AG20443 (cell line): ENCODE measurements around the gene FRMPD4.

Experiments
- DNase-seq: peaks from one replicate; pipeline ENCODE4 v3.0.0; 2012; ENCODE audit warnings: low spot score, mixed read lengths

The FRMPD4 gene

GRCh38 chrX:12366440-12366839, 228.2 kb downstream of the FRMPD4 start:
- DNase-seq = no peak

DNA sequence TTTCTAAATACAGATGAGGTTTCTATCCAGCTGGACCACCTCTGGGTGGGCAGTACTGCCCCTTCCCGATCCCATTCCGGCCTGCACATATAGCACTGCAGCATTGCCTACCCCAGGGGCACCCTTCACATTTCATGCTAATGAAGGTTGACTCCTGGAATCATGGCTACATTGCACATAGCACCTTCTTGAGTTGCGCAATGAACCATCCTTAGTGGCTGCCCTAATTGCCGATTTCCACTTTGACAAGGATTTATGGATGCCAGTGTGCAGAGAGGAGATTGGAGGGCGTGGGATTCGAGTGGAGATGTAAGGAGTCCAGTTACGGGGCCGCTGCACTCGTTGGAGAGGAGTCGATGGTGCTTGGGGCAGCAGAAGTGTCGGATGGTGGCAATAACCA, 229.0 kb downstream of the FRMPD4 start:
- DNase-seq = no peak

DNA sequence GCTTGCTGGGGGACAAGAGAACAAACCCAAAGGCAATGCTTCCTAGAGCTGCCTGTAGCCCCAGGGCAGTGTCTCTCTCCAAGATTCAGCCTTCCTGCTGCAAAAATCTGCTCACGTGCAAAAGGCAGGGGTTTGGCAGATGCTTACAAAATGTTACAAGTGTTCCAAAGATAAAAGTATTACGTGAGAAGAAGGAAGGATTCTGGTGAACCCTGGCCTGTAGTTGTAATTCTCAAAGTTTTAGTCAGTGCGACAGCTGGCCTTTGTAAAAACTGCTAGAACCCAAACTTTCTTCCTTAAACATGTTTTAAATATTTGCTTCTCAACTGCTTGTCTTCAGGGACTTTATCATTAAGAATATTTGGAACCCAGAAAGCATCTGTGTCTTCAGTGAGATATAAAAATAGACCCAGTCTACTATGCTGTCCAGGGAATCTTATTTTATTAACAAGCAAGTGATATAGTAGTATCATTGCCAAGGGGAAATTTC, 232.3 kb downstream of the FRMPD4 start:
- peak; percentile 52 for DNase-seq

- peak; percentile 18 for DNase-seq
Measured at GRCh38 chrX:12372111-12372510, 233.8 kb downstream of the FRMPD4 start.

DNA sequence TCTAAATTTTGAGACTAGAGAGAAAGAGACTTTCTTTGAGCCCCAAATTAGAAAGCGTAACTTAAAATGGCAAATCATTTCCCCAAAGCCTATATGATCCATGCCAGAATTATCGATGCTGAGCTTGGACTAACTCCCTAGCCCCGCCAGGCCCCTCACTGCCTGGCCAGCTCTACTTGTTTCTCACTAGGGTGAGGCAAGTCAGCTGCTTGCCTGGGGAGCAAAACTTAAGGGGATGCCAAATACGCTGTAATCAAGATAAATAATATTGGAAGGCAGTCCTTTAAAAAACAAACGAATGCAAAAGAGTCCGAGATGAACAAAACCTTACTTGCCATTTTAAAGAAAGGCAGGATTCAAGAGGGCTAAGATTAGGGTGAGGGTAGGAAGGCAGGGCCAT, 236.0 kb downstream of the FRMPD4 start:
- no peak for DNase-seq

DNA sequence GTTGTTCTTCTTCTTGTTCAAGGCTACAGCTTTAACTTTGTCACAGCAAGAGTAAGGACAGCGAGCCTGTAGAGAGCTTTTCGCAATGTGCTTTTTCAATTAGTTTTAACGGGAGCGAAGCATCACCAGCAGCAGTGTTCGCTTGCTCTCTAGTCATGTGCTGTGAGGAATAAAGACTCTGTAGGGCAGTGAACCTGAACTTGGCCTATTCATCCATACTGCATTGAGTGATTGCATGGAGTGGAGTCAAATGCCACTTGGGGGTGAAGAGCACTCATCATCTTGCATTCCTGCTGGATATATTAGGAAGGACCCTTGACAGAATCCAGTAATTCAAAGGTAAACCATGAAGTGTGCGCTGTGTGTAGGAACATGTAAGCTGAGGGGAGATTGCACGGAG, 240.0 kb downstream of the FRMPD4 start:
- DNase-seq = no peak

DNA sequence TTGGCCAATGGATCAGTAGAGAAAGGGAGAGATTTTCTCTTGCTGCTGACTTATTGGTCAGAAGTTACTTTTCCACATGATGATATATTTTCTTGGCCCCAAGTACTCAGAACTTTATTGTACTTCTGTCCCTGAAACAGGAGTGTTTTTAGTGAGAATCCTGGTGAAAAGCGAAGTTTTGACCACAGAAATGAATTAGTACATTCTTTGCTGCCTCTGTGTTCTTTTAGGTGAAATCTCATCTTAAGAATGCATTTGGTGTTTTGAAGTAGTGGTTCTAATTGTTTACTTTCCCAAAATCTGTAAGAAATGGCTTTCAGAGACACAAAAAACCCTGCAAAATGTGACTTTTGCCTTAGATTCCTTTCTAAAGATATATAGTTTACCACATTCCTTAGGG, 240.4 kb downstream of the FRMPD4 start:
- no peak for DNase-seq

DNA sequence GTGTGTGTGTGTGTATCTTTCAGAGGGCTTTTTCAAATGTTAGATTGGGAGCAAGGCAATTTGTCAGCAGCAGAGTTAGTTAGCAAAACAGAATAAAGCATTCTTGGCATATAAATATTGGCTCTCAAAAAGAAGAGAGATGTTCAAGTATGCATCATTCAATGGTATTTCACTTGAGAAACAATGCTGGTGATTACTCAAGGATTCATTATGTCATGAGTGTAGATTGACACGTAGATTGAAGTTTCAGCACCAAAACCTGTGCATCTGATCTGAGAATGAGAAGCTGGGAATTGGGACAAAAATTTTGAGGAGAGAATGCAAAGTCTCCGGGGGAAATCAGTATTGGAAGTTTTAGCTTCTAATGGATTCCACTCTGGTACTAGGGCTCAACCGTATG, 241.4 kb downstream of the FRMPD4 start:
- peak; percentile 5 for DNase-seq

DNA sequence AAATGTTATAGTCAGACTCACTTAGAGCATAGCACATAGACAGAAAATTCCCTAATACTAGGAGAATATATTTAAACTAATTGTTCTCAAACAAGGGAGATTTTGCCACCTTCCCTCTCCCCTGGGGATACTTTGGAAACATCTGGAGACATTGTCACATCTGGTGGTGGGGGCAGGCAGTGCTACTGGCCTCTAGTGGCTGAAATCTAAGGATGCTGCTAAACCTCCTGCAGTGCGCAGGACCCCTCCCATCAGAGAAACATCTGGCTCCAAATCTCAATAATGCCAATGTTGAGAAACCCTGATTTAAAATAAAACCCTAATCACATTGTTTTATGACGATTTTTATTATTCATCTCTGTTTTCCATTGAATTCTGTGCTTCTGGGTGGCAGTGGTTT, 244.9 kb downstream of the FRMPD4 start:
- DNase-seq = no peak

GRCh38 chrX:12390301-12390700, 252.0 kb downstream of the FRMPD4 start:
- peak; percentile 7 for DNase-seq

GRCh38 chrX:12396584-12396983, 258.3 kb downstream of the FRMPD4 start:
- DNase-seq = no peak

DNA sequence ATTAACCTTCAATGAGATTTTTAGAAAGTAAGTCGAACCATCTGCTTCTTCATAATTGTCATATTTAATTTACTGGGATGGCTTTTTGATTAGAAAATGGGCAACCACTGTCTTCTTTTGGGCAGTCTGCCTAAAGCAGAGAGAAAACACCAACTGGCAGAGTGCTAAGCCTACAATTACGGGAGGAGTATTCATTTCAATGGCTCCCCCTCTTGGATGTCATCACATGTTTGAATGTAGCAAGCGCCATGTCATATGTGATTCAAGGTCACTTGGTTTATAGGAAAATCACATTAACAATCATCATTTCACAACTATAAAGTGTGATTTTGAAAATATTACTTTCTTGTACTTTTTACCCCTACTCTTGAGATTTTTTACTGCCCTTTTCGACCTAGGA, 261.9 kb downstream of the FRMPD4 start:
- DNase-seq = no peak

GRCh38 chrX:12401252-12401651, 263.0 kb downstream of the FRMPD4 start:
- DNase-seq = no peak

- DNase-seq = peak; percentile 7
Measured at GRCh38 chrX:12403474-12404082, 265.3 kb downstream of the FRMPD4 start.

DNA sequence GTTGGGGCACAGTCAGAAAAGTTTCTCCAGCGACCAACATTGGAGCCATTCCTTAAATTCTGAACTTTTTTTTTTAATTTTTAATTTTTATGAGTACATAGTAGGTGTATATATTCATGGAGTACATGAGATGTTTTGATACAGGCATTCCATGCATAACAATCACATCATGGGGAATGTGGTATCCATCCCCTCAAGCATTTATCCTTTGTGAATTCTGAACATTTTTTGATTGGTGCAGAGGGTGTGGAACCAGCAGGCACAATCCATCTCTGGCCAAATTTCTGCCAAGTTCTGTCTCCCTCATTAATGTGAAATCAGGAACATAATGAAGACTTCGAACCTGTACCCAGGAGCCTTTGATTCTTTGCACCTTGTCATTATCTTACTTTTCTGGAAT, 267.0 kb downstream of the FRMPD4 start:
- DNase-seq = no peak

GRCh38 chrX:12410523-12410922, 272.2 kb downstream of the FRMPD4 start:
- no peak for DNase-seq

- DNase-seq = no peak
Measured at GRCh38 chrX:12411831-12412230, 273.6 kb downstream of the FRMPD4 start.

DNA sequence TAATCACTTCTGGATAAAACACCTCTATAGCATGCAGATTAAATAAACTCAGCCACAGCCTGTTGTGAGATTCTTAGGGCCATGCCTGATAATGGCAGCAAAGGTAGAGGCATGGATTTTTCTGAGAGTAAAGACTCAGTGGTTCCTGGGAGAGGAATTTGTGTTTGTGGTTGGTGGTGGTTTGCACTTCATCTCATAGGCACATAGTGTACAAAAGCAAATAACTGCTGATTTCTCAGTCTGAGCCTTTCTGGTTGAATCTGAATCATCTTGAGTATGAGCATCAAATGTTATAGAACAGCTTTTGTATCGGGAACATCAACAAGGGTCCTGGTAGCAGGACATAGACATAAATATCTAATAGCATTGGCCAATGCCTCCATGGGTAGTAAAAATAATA, 274.3 kb downstream of the FRMPD4 start:
- DNase-seq = no peak

- DNase-seq = no peak
Measured at GRCh38 chrX:12419591-12419990, 281.3 kb downstream of the FRMPD4 start.

GRCh38 chrX:12421918-12422317, 283.6 kb downstream of the FRMPD4 start:
- DNase-seq = no peak

DNA sequence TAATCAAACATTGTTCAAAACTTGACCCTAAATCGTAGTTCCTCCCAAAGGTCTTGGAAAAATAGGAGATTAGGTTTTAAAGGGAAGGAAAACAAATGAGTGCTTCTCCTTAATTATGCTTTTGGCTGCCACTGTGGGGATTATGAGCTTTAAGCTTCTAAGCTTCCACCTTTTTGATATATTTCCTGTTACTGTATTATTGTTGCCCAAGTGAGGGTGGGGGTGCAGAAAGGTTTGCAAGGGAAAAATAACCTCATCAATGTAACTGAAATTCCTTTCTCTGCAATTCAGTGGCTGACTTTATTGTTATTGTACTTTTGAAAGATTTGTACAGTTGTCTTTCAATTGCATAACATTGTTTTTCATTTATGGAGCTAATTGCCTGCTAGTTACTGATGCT, 285.1 kb downstream of the FRMPD4 start:
- DNase-seq = no peak

DNA sequence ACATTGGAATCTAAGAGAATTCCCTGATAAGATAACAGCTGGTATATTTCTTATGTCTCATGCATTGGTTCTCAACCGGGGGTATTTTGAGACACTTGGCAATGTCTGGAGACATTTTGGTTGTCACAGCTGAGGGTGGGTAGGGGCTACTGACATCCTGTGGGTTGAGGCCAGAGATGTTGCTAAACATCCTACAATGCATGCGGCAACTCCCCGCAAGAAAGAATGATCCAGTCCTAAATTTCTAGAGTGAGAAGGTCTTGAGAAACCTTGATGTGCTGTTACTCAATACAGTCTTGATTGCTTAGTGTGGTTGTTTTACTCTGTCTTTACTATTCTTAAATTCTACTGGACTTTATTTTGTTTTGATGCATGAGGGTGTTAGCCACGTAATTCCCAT, 287.2 kb downstream of the FRMPD4 start:
- no peak for DNase-seq

DNA sequence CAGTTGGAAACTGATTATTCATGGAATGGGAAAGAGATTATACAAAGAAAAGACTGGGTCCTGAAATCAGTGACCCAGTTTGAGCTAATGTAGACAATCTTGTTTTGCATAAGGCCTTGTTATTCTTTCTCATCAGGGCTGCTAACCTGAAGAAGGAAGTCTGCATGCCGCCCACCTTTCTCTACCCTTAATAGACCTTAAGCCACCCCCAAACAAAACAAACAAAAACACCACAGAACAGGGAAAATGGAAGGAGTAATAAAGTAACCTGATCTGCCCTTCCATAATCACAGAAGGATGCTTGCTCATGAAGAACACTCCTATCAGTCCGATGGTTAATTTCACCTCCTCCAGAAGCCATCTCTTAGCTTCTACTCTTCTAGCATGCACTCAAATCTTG, 288.1 kb downstream of the FRMPD4 start:
- no peak for DNase-seq

- no peak for DNase-seq
Measured at GRCh38 chrX:12434493-12434892, 296.2 kb downstream of the FRMPD4 start.

- DNase-seq = no peak
Measured at GRCh38 chrX:12439416-12439815, 301.1 kb downstream of the FRMPD4 start.
